Islet of Langerhans (tissue), 1 donor: ENCODE measurements around the gene STEAP1.

Experiments used
- FAIRE-seq: peaks from one replicate; lab custom pipeline; 2011; peaks lifted over from hg19 to GRCh38; lab: Jason Lieb, UNC

Gene STEAP1

DNA sequence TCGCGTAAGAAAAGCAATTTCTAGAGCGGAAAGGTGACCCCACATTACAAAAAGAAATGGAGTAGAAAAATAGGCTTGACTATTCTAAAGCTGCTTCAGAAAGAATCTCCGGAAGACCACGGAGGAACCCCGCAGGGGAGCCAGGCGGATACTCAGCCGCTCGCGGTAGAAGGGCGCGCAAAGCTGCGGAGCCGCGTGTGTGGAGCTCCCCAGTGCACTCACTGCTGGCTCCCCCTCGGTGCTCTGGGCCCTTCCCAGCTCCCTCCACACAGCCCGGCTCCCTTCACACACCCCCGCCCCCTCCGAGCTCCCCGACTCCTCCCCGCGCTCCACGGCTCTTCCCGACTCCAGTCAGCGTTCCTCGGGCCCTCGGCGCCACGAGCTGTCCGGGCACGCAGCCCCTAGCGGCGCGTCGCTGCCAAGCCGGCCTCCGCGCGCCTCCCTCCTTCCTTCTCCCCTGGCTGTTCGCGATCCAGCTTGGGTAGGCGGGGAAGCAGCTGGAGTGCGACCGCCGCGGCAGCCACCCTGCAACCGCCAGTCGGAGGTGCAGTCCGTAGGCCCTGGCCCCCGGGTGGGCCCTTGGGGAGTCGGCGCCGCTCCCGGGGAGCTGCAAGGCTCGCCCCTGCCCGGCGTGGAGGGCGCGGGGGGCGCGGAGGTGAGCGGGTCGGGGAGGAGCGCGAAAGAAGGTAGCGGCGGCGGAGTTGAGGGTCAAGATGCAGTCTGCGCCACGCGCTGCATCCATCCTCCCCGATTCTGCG lies 57.3 kb downstream of the STEAP1 start, which contains the start of gene STEAP2:
Gene STEAP2 (plus strand): TSS at position 350 of the 758 bp plus-strand sequence. CDS start 13,343 bp downstream, outside the sequence.
- no peak for FAIRE-seq

DNA sequence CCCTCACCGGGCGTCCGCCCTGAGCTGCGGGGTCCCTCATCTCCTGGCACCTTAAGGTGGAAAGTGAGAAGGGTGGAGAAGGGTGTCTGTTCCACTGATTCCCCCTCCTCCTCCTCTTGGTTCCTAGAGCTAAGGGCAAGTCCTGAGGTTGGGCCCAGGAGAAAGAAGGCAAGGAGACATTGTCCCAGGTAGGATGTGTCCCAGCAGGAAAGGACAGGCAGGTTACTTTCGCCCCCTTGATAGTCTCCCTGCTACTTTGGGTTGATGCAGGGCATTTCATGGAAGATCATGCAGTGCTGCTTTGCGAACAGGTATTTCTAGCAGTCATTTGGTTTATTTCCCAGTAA lies 57.9 kb downstream of the STEAP1 start:
- no peak for FAIRE-seq

DNA sequence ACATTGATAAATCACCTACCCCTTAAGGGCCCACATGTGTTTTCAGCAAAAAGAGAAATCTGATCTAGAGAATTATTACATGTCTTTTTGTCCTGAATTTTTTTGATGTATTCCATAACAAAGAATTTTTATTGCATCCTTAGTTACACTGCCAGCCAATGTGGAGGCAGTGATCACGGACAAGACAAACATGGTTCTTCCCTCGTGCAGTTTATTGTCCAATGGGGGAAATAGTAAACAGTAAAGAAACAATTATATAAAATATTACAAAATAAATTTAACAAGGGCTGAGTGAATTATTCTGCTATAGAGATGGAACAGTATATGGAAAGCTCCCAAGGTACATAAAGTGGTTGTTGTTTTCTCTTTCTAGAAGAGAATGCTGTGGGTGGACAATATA lies 59.3 kb downstream of the STEAP1 start:
- FAIRE-seq, result no peak
